Measurements from ENCODE around the gene SLC6A16.

DNA sequence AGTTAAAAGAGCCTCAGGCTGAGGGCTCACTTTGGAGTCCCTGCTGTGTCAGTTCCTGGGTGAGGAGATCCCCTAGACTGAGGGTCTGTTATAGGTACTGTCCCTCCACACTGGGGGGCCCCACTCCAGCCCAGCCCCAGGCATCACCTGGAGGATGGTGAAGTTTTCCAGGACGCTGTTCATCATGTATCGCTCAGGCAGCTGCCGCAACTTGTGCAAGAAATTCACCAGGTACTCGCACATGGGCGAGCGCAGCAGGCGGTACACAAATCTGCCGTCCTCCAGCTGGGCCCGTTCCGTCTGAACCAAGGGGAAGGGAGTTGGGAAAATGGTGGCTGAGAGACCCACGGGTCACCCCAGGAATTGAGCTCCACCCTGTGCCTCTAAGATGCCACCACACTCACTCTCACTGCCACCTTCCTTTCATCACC, 17.3 kb upstream of the SLC6A16 start:
- TF ChIP-seq, protein P1, sequence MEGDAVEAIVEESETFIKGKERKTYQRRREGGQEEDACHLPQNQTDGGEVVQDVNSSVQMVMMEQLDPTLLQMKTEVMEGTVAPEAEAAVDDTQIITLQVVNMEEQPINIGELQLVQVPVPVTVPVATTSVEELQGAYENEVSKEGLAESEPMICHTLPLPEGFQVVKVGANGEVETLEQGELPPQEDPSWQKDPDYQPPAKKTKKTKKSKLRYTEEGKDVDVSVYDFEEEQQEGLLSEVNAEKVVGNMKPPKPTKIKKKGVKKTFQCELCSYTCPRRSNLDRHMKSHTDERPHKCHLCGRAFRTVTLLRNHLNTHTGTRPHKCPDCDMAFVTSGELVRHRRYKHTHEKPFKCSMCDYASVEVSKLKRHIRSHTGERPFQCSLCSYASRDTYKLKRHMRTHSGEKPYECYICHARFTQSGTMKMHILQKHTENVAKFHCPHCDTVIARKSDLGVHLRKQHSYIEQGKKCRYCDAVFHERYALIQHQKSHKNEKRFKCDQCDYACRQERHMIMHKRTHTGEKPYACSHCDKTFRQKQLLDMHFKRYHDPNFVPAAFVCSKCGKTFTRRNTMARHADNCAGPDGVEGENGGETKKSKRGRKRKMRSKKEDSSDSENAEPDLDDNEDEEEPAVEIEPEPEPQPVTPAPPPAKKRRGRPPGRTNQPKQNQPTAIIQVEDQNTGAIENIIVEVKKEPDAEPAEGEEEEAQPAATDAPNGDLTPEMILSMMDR (IDR thresholded peaks at IDR 0.05), result no peak
- no peak for TF ChIP-seq POLR2A (IDR thresholded peaks at IDR 0.05)
